HG02798 (cell line): ENCODE results near the gene GFOD1.

Experiments used
- ATAC-seq: cut with Tn5 transposase; IDR thresholded peaks from one replicate; pipeline ENCODE4 v1.9.1; 2021; ENCODE audit warnings: mild to moderate bottlenecking; ENCODE audit not compliant: unreplicated experiment, poor library complexity

The GFOD1 gene

DNA sequence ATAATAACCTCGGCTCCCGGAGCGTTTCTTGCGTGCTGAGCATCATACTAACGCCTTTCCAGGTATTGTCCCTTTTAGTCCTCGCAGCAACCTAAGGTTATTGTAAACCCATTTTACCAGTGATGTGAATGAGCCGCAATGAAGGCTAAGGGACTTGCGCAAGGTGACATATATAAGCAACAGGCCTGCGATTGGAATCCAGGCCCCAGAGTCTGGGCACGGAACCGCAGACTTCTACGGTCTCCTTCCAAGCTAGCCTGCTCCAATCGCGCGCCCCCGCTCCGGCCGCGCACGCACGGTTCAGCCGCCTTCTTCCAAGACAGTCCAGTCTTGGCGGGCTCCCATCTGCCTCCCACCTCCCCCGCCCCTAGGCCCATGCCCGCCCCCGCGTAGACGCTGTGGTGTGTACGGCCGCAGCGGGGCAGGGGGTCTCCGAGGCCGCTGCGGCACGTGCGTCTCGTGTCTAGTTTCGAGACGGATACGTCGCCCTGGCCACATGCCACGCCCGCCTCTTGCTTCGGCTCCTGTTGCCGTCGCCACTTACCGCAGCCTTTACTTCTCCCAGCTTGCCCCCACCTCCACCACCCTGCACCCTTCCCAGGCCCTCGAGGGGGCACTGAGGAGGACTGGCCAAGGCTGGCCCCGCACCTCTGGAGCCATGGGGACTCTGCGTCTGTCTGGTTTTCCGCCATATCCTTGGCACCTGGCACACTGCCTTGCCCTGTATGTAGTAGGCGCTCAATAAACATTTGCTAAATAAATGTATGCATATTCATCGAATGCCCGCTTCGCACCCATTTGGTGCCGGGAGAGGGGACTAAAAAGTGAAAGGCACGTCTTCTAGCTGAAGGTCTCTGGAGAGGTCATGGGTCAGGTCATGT, 855 bp upstream of the GFOD1 start:
- ATAC-seq = no peak

DNA sequence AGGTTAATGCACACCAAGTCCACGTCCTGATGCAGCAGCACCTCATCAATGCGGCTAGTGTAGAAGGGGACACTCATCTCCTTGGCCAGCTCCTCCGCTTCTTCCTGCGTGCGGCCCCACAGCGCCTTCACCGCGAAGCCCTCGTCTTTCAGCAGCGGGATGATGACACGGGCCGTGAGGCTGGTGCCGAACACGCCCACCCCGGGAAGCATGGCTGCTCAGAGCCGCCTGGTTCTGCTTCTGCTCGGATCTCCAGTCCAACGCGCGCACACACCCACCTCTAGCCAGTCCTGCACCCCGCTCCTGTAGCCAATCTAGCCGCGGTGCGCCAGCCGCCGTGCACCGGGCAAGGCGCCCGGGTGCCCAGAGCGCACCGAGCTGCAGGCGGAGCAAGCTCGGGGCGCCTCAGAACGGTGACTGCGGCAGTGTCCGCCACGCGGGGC, 700 bp downstream of the GFOD1 start:
- peak; percentile 34 for ATAC-seq

DNA sequence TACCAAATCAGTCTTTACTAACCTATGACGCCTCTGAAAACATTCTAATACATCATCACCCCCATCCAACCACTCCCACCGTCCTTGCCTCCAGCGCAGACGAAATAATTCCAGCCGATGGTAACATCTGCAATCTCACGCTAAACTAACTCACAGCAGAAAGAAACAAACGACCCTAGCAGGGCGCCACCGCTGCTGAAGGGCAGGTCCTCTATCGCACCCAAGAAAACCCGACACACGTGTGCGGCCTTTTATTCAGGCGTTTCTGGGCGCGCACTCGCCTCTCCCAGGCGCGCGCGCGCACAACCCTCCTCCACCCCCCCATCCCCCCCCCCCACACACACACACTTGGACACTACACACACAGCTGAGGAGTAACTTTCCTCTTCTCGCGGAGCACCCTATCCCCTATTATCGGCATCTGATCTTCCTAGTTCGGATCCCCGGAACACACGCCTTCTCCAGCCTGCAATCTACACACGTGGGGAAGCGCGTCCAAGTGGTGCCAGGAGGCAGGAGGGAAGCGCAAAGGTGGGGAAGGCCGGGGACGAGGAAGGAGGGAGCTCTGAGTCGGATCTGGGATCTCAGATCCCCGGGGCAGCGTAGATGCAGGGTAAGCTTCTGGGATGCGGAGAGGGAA, 1.4 kb downstream of the GFOD1 start:
- ATAC-seq = no peak

DNA sequence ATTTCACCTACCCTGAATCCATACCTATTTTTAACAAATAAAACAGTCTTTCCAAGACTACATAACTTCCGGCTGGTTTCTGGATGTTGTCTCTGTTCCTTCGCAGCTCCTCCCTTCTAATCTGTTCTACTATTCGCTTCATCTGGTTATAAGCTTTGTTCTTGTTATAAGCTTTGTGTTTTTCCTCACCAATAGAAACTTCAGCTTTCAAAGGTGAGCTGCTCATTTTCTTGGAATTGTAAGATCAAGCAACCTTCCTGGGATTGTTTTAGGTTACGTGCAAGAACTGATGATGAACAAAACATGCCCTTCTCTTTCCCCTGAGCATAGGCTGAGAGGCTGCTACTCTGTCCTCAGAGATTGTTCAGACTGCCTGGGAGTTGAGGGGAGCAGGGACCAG, 2.1 kb downstream of the GFOD1 start:
- ATAC-seq = no peak

DNA sequence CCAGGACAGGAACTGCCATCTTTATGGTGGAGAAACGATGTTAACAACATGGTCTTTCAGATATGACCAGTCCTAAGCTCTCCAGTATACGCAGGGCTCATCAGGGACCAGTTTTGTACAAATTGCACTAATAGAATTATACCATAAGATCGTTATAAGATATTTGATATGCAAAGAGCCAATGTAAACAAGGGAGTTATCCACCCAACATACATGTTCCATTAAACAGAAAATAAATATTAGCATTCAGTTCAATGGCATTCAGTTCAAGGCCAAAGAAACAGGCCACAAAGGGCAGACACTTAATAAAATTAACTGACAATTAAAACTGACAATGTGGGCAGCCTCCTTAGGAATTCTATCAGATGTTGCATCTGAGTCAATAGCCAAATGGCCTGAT, 2.6 kb downstream of the GFOD1 start:
- no peak for ATAC-seq

DNA sequence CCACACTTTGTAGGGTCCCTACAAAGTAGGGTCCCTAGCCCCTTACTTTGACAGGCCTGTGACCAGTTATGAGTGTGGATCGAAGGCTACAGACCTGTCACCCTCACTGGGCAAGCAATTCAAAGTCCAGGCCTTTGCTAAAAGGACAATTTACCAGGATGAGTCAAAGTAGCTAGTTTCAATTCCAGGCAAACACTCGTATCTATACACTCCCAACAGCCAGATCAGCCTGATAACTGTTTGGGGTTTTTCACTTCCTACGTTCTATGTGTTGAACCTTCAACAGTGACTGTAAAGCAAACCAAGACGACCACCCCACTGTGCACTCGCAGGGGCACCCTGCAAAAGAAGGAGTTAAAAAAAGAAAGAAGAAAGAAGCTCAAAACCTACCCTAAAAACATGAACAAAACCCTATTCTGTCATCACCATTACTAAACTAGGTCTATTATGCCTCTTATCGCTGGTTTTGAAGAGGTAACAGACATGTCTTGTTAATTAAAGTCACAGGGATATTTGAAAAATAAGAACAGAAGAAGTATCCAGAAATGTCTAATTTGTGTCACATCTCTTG, 3.2 kb downstream of the GFOD1 start:
- no peak for ATAC-seq

DNA sequence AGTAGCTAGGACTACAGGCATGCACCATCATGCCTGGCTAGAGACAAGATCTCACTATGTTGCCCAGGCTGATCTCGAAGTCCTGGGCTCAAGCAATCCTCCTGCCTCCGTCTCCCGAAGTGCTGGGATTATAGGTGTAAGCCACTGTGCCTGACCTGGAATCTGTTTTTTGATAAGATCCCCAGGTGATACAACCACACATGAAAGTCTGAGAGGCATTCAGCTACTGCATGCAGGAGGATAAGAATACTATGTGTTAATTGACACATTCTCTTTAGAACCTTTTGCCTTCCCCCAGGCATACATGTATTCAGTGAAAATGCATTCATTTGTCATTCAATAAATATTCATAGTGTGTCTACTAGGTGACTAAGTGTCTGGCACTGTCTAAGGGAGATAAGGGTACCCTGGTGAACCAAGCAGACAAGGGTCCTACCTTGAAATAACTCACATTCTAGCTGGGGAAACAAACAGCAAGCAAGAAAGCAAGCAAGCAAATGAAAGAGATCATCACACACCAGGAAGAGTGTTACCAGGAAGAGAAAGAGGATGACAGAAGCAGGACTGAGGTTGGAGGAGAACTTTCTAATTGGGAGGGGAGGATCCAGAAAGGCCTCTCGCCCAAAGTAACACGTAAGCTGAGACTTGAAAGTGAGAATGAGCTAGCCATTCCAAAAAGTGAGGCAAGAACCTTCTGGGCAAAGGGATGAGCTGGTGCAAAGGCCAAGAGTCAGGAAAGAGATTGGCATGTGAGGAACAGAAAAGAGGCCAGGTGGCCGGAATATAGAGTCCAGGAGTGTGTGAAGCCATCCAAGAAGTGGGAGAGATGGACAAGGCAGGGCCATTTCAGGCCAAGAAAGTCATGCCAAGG, 6.5 kb downstream of the GFOD1 start:
- ATAC-seq = no peak

DNA sequence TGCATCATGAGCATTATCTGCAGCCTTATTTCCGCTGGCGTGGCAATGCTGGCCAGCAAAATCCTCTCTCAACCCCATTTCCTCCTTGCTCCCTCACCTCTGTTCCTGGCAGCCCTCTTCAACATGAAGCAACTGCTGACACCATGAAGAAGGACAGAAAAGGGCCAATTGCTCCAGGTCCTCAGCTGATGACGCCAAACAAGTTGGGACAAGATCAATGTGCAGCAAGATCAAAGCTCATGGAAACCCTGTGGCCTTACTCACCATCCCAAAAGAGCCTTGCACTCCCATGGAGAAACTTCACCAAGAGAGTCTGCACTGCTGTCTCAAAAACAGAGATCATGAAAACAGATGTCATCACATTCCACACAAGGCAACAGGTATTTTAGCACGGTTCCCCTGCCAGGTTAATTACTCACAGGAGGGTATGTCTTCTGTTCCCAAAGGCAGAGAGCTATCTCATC, 7.4 kb downstream of the GFOD1 start:
- ATAC-seq = no peak

DNA sequence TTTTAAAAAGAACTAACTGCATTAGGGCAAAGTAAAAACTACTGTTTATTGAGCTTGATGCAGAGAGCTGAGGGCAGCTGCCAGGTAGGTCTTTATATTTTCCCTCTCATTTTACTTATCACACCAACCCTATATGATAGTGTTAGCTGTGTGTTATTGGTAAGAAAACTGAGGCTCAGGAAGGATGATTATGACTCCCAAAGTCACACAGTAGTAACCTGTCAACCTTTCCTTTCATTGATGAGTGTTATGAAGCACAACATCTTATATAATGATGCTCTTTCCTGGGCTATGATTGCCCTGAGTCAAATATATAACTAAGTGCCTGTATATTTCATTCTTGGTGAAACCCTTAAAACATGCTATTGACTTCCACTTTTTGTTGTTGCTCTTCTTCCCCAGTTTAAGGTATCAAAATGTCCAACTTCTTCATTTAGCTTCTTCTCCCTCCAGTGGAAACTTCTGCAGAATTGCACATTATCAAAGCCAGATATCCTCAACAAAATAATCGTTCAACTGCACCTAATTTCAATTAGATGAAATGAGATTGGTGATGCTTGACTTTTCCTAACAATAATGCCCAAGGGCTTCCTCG, 8.1 kb downstream of the GFOD1 start:
- ATAC-seq = no peak

DNA sequence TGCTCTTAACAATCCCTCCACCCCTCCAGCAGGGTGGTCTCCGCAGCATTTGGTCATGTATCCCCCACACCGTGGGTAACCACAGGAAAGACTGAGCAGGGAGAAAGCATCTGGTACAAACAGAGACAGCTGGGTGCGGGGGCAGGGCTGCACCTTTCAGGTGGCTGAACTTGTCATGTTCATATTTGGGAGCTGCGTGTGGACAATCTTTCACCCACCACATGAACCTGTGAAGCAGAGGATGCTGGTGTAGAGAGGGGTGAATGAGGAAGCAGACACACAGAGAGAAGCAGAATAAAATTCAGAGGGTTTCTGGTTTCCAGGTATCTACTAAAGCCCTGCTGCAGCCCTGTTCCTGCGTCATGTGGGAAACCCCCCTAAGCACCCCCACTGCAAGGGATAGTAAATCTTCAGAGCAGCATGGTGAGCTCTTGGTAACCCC, 8.9 kb downstream of the GFOD1 start:
- peak; percentile 34 for ATAC-seq

DNA sequence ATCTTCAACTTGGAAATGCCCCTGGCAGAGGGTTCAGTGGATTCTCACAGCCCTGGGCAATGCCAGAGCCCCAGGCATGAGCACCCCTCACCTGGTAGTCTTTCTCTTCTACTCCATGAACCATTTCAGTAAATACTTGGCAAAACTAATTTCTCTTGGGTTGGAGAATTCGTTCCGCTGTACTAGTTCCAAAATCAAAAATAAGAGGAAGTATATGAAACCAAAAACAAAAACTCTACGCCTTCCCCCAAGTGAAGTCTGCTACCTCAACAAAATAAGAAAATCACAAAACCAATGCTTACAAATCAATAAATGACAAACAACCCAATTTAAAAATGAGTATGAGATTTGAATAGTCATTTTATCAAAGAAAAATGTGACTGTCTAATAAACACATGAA, 12.6 kb downstream of the GFOD1 start:
- ATAC-seq = no peak

DNA sequence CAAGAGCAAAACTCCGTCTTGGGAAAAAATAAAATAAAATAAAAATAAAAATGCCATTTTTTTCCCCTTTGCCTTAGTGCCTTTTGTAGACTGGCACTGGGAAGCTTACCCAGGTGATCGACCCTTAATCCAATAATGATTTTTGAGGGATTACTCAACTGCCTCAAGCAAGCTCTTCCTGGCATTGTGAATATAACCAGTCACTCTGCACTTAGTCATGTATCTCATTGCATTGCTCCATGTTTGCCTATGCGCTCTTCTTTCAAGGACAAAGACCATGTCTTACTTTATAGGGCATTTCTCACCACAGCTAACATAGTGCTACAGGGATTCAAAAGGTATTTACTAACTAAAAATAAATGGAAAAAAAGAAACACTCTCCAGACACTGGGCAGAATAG, 13.0 kb downstream of the GFOD1 start:
- ATAC-seq = no peak

DNA sequence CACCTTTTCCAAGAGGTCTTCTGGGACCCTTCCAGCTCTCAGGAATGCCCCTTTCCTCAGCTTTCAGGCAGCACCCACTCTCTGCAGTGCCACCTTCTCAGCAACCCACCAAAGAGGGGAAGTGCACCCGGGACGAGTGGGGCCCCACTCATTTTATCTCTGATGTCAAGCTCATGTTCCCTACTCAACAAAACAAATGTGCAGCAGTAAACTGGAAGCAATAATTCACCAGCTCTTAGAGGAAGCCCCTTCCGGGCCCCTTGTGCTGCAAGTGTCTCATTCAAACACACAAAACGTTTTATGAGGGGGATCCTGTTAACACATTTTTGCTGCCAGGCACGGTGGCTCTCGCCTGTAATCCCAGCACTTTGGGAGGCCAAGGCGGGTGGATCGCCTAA, 13.6 kb downstream of the GFOD1 start:
- no peak for ATAC-seq

DNA sequence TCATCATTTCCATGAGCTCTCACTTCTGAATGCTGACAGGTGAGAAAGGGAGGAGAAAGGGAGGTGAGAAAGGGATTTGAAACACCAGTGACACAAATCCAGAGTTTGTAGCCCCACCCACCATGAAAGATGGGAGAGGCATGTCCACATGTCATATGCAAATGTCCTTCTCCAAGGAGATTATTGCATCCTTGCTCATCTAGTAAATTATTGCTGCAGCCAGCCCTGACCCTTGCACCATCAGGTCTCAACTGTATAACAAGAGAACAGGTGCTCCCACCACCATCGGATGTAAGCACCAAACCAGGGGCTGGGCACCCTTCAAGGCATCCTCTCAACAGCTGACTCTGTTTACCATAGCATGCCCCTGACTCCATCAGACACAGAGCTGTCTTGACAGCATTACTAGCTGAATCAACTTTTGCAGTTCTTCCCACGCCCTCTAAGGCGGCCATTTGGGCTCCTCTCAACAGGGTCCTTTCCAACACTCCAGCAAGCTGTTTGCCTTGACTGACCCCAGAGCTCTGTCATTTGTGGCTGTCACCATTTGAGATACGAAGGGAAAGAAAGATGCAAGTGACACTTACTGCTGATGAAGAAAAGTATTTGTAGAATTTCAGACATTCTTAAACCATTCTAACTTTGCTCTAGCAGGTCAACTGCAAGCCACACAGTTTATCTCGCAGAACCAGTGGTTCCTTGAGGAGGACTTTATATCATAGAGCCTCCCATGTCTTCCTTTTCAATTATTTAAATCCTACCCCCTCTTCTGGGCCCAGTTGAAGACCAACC, 14.2 kb downstream of the GFOD1 start:
- ATAC-seq = no peak

DNA sequence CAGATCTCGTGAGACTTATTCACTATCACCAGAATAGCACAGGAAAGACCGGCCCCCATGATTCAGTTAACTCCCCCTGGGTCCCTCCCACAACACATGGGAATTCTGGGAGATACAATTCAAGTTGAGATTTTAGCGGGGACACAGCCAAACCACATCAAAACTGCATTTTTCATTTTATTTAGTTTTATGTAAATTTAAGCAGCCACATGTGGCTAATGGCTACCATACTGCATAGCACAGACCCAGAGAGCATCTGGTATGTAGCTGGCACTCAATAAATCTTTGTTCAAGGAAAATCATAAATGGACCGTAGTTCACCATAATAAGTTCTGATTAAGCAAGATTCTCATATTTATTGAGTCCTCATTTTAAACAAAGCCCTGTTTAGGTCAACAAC, 15.3 kb downstream of the GFOD1 start:
- no peak for ATAC-seq

DNA sequence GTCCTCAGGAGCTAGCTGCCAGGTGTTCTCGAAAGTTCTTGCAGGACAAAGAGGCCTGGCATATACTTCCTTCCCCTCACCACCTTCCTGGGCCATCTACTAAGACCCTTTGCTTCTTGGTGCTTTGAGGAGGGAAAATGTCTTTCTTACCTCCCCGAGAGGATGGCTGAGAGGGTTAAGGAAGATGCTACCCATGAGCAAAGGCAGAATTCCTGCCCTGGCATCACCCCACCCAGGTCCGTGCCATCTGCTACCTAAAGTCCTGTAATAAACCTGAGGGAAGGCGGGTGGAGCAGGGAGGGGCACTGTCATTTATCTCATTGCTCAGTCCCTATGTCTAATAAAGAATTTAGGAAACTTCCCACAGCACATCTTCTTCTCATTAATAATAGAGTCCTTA, 16.2 kb downstream of the GFOD1 start:
- ATAC-seq = no peak

DNA sequence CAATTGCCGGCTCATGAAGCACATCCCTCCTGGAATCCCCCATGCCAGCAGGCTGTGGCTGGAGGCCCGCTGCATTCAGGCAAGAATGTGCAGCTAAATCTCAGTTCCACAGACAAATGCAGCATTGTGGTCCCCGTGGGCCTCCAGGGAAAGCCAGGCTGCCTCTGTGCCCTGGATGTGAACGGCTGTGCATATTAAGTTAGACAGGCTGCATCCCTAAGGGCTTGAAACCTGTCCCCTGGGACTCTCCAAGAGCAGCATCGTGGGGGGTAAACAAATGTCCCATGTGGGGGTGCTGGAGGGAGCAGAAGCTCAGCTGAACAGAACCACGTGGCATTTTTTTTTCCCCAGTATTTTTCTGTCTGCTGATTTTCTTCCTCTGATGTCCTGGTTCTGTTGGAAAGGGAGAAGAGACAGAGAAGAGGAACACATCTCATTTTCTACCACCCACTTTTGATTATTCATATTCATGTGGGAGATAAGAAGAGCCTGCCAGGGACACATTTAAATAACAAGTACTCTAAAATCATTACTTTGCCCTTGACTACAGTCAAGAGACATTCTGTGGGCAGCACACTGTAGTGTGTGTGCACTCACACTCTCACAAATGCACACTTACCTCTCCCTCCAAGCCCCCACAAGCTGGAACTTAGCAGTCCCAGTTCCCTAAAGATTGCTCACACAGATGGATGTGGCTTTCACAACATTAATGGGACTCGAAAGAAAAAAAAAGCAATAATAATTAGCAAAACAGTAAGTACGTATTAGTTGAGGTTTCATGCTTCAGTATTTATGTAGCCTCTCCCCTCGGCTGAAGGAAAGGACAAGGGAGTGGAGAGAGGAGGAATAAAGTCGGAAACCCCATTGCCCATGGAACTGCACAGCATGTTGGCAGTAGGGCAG, 16.9 kb downstream of the GFOD1 start:
- no peak for ATAC-seq

DNA sequence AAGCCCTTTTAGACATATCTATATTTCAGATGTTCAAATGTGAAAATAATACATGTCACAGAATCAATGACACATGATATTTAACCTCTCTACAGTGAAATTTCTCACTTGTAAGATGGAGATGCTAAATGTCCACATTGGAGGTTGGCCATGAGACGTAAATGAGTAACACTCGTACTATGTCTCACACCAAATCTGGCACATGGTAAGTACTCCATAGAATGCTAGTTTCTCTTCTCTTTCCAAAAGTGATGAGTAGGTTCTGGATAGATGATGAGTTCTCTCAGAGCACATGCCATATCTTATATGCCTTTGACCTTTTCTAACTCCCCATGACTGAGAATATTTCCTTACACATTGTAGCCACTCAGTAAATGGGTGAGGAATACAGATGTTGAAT, 17.7 kb downstream of the GFOD1 start:
- no peak for ATAC-seq
